ENCODE data around the gene DET1.
"Not testable (repeated sequence)": the region's sequence is repeated elsewhere in the genome, so short reads cannot be mapped to it uniquely, and the experiment has no call there.

DET1 gene

GRCh38 chr15:88543065-88543776 lies 3.3 kb downstream of the DET1 start:
- no peak for TF ChIP-seq CTCF (IDR thresholded peaks at IDR 0.05; ENCODE audit: extremely low read depth, missing control alignments)
- no peak for DNase-seq (ENCODE audit: low spot score)

- no peak for DNase-seq (ENCODE audit: low spot score)
- no peak for TF ChIP-seq CTCF (IDR thresholded peaks at IDR 0.05; ENCODE audit: extremely low read depth, missing control alignments)
Observed at GRCh38 chr15:88542342-88542733, 4.1 kb downstream of the DET1 start.

GRCh38 chr15:88541709-88542341 lies 4.7 kb downstream of the DET1 start:
- no peak for TF ChIP-seq CTCF (IDR thresholded peaks at IDR 0.05; ENCODE audit: extremely low read depth, missing control alignments)
- no peak for DNase-seq (ENCODE audit: low spot score)

GRCh38 chr15:88541111-88541510 lies 5.4 kb downstream of the DET1 start:
- DNase-seq (ENCODE audit: low spot score): not testable (repeated sequence)

GRCh38 chr15:88540350-88540749 lies 6.1 kb downstream of the DET1 start:
- DNase-seq (ENCODE audit: low spot score): not testable (repeated sequence)

GRCh38 chr15:88539441-88539840 lies 7.0 kb downstream of the DET1 start:
- no peak for TF ChIP-seq CTCF (IDR thresholded peaks at IDR 0.05; ENCODE audit: extremely low read depth, missing control alignments)
- no peak for DNase-seq (ENCODE audit: low spot score)

- DNase-seq (ENCODE audit: low spot score): no peak
Observed at GRCh38 chr15:88538972-88539371, 7.5 kb downstream of the DET1 start.

More at GRCh38 chr15:88538972-88539371, 7.5 kb downstream of the DET1 start:
- TF ChIP-seq CTCF (IDR thresholded peaks at IDR 0.05; ENCODE audit: extremely low read depth, missing control alignments): no peak
